ENCODE measurements around the gene CADPS.
A peak's percentile ranks its signal among the peaks of the same experiment; 100 is the strongest.

Gene CADPS

DNA sequence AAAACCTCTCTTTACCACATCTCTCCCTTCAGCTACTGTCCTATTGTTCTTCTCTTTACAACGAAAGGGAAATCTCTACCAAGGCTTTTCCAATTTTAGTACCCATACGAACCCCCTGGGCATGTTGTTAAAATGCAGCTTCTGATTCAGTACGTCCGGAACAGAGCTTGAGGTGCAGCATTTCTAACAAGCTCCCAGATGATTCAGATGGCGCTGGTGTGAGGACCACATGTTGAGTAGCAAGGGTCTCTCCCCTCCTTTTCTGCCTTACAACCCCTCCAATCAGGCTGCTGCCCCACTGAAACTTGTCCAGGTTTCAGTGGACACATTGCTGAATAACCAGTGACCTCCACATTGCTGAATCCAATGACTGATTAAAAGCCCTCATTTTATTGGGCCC lies 324.8 kb downstream of the CADPS start:
- DNase-seq = no peak

DNA sequence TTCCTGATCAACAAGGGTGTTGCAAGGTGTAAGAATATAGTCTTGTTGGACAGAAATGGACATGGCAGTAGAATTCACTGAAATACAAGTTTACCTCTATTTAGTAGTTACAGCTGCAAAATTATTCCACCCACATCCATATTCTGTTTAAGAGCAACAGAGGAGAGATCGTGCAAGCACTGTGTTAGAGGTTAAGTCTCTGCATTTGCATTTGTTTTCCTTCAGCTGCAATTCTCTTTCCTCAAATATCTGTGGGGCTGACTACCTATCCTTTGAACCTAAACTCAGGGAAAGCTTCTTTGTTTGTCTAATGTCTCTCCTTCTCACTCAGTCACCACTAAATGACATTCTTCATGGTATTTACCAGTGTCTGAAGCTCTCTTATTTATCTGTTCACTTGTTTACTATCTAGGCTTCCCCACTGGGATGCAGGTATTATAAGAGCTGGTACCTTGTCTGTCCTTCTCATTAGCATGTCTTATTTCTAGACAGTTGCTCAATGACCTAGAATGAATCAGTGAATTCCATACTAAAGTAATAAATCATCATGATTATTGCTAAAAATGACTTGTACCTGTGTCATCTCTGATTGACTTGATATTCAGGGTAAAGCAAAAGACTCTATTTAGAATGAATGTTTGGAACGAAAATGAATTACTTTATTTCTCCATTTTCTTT lies 326.5 kb downstream of the CADPS start:
- no peak for DNase-seq

DNA sequence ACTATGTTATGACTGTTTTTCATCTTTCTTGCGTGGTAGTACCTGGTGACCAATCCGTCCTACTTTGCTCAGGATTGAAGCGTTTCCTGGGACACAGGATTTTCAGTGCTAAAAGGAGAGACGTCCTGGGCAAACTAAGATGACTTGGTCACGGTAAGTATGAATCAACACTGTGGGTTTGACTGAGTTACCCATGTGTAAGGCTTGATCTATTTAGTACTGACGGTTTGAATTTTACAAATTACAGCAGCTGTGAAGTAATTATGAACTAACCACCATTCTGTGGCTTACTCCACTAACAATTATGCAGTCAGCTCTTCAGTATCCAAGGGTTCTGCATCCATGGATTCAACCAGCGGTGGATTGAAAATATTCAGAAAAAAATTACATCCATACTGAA lies 328.9 kb downstream of the CADPS start:
- DNase-seq = no peak

DNA sequence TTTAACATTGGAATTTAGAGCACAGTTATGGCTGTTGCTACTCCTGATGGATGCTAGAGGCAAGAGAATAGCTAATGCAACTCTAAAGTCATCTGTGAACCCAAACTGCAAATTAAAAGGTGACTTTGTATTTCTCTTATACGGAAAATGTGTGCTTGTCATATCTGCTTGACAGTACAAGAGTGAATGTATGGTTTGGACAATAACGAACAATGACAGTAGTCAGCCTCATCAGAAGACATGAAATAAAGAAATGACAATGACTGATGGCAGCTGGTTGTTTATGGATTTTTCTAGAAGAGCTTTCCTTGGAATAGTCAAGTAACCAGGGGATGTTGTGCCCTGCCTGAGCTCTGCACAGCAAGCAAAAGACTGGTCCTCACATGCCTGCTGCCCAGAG lies 333.0 kb downstream of the CADPS start:
- DNase-seq = no peak

- DNase-seq = no peak
These were observed 335.5 kb downstream of the CADPS start for GRCh38 chr3:62539762-62540161.

- DNase-seq = no peak
These were observed 336.4 kb downstream of the CADPS start for GRCh38 chr3:62538691-62539356.

- no peak for DNase-seq
These were observed 340.9 kb downstream of the CADPS start for GRCh38 chr3:62534326-62534725.

- no peak for DNase-seq
These were observed 342.4 kb downstream of the CADPS start for GRCh38 chr3:62532796-62533195.

DNA sequence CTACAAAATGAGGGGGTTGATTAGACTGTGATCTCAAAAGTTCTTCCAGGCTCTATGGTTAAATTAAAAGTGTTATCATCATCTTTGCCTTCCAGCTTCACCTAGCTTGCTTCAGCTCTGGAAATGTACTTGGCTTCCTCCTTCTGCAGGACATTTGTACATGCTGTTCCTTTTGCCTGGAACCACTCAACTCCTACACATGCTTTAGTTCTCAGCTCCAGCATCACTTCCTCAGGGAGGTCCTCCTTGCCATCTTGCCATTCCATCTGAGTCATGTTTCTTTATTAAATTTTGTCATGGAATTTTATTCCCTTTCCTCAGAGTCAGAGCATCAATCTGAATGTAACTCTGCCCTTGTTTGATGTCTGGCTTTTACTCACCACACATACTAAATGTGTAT lies 343.2 kb downstream of the CADPS start:
- no peak for DNase-seq

GRCh38 chr3:62531493-62531892 lies 343.7 kb downstream of the CADPS start:
- DNase-seq = no peak

- peak in 1 of 2 donors; percentile 0 for DNase-seq
These were observed 346.0 kb downstream of the CADPS start for GRCh38 chr3:62529230-62529629.

DNA sequence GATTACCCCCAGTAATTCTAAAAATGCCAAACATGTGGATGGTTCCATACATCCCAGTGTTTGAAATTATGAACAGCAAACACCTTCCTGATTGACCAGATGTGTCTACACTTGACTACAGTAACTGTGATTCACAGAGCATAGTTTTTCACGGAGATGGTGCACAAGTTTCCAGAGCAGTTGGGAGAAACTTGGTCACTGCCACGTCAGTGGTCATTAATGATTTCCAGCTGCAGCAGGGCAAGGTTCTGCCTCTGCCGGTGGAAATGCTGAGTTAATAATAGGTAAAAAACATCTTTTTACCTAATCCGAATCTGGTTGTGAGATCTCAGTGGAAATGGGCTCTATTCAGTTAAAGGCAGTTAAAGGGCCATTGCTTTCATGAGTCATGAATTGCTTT lies 347.7 kb downstream of the CADPS start:
- DNase-seq = no peak

DNA sequence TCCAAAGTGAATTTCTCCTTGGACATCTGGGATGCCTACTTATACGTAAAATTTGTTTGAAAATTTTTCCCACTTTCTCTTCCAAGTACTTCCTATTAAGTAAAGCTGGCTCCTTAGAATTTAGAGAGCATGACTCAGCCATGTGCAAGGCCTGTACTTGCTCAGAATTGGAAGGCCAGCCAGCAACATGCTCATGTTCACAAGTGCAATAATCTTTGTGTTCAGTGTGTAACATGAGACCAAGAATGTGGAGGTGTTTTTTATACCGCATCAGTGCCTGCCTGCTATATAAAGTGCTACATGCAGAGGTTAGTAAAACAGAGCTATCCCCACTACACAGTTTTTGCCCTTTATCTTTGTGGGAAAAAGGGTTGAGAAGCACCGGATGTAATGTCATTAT lies 349.9 kb downstream of the CADPS start:
- no peak for DNase-seq

GRCh38 chr3:62523672-62524071 lies 351.5 kb downstream of the CADPS start:
- DNase-seq = no peak

DNA sequence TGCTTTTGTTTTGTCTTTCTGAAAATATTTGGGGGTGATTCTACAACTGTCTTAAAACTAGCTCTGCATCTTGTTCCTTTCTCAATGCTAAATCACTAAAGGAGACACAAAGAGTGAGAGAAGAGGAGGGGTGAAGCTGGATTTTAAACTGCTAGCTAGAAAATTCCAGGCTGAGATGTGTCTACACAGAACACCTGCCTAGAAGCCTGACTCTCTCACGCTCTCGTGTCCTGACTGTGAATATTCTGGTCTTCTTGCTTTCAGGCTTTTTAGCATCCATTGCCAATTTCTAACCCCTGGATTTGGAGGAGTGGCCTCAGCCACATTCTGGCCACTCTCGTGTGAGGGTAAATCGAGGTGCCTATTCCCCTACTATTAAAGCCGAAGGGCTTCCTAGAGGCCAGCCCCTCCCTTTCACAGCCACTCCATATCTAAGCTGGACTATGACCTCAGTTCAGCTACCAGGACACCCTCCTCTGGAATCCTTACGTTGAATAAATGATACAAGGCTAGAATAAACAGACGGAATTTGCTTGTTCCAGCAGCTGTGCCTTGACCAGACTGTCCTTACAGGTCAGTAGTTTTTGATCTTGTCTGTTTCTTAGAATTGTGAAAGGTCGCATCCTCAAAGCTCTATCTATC lies 353.6 kb downstream of the CADPS start:
- DNase-seq = no peak

- DNase-seq = no peak
These were observed 371.7 kb downstream of the CADPS start for GRCh38 chr3:62503516-62503915.

DNA sequence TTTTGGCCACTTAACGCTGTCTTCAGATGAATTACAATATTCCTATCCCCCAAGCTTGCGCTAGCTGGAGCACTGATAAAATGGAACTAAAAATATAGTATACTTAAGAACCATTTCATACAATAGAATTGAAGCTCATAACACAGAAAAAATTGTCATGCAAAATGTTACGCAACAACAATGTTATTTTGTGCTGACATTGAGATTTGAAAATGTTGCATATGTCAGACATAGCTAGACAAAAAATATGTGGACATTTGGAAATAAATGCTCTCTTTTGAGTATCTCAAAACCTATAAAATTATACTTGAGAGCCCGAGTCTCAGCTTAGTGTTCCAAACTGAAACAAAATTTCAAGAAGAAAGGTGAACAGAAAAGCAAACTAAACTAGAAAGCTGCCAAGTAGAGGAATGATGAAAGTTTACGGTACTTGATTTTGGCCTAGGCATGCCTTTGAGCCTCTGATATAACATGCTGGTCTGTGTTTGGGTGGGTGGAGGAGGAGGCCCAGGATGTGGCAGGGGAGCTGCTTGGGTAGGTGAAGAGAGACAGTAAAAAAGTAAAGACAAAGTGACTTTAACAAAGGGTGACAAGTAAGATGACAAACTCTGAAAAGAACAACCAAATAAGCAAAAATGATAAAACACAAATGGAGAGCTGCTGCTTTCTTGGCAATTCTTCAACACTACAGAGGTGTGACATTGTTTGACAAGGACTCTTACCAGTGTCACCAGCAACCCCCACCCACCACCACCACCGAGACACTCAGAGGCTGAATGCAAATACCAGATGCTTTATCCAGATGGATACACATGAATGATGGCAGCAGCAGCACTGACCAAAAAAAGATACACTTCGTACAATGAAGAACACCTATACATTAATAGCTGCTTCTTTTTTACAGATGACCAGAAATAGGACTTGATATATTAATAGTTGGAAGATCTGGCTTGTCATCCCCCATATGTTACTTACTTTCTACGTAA lies 372.6 kb downstream of the CADPS start:
- no peak for DNase-seq

DNA sequence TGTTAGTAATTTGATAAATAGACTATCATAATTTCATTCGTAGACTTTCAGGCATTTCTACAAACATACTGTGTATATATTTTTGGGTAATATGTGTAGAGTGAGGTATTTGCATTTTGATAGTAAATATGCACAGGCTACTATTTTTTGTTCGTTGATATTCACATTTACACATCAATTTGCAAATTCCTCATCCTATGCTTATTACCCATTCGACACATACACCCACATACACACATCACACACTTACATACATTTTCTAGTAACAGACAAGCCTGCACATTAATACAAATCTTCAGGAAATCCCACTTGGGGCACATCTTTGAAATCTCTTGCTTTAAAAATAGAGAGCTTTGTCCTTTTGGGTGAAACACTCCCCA lies 373.9 kb downstream of the CADPS start:
- no peak for DNase-seq

- no peak for DNase-seq
These were observed 374.5 kb downstream of the CADPS start for GRCh38 chr3:62500556-62501288.

DNA sequence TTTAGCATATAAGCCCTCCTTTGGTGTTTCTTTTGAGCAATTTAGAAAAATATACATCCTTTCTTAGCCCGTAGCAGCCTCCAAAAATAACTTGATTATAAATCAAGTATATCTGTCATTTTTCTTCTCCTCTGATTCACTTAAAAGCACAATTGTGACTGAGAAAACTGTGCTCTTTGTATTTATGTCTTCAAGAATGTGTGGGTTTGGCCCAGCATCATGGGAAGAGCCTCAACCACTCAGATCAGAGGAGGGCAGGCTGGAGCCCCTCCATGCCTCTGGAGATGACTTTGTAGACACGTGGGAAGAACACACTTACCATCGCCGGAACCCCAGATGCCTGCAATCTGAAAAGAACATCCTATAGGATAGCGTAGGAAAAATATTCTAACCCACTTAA lies 378.1 kb downstream of the CADPS start:
- DNase-seq = no peak

DNA sequence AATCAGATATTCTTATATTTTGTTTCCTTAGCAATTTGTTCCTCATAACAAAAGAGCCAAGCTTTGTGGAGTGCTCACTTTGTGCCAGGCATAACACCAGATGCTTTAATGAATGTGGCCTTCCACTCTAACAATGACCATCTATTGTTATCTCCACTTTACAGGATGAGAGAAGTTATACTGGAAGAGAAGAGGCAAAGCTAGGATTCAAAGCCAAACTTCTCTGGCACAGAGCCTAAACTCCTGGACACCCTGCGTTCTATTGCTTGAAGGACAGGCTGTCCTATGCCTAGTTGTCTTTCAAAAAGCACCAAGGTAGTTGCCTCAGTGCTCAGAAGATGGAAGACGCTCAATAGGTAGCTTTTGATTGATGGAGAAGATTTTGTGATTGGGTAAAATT lies 378.7 kb downstream of the CADPS start:
- DNase-seq = no peak

DNA sequence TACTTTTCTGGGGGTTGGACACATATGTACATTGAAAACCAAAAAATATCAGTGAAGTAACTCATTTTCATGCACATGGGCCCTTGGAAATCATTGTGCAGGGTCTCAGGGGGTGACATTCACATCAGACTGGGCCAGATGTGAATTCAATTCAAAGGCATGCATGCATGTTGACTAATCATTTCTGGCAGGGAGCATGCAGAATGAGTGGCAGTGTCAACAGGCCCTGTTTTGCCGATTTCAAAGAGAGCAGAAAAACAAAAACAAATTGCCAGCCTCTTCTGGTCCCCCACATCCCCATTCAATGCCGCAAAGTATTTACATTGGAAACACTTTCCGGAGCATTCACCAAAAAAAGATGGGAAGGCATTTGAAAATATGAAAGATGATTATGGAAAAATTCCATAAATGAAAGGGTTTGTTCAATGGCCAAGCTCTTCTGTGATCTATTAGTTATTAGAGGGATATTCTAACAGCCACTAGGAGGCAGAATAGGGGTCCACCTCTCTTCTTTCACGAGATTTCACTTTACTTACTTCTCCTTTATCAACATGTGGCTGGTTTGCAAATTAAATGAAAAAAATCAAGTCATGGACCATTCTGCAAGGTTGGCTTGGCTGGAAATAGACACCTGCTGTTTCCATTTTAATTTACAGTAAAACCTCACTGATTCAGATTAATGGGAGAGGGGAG lies 382.0 kb downstream of the CADPS start:
- no peak for DNase-seq
